Stimulated activated CD4-positive, alpha-beta T cell treated with anti-CD3 and anti-CD28 coated beads, TNF-alpha, amount 100 ng/mL, for 48 hours (primary cell): ENCODE measurements around the gene MRFAP1.
"Not testable (repeated sequence)": the region's sequence is repeated elsewhere in the genome, so short reads cannot be mapped to it uniquely, and the experiment has no call there.

ENCODE experiments used
- DNase-seq, 3 donors: peaks; one replicate each; pipeline ENCODE4 v3.0.0-alpha.2; 2020; ENCODE audit warnings: low read depth in 3 of 3

Gene MRFAP1

DNA sequence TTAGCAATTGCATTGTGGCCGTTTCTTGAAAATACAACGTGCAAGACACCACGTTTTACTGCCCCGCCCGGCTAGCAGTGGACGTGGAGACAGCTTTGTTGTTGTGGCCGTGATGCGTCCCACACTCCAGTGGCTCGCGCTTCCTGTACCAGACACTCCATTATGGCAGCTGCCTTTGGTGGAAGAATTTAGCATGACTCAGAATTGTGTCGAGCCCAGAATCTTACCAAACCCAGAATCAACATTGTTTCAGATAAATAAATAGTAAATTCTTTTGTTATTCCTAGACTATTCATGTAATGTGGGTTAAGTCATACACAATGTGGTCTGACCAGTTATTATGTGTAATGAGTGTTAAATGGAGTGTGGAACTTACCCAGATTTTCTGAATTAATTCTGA lies 27.9 kb downstream of the MRFAP1 start:
- DNase-seq: no peak

DNA sequence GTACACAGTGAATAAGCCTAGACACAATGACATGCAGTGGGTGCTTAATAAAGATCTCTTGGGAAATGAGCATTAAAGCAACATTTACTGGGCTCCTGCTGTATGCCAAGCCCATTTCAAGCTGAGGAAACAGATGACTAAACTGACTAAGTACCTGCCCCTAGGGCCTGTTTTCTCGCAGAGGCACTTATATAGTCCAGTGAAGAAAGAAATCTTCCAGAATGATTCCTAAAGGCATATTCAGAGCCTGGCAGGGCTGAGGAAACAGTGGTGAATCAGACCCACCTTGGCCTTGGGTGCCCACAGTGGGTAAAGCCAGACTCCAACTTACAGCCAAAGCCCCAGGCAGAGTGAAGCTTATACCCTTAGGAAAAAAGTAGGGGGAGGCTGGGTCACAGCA lies 31.2 kb downstream of the MRFAP1 start:
- DNase-seq: no peak

DNA sequence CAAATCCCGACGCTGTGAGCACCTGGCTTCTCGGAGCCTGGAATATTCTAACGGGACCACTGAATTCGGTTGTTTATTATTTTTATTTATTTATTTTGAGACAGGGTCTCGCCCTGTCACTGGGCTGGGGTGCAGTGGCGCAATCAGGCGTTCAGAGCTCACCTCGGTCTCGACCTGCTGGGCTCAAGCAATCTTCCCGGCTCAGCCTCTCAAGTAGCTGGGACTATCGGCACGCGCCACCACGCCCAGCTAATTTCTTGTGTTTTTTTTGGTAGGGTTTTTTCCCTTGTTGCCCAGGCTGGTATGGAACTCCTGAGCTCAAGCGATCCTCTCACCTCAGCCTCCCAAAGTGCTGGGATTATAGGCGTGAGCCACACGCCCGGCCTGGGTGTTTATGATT lies 31.6 kb downstream of the MRFAP1 start:
- DNase-seq: no peak

DNA sequence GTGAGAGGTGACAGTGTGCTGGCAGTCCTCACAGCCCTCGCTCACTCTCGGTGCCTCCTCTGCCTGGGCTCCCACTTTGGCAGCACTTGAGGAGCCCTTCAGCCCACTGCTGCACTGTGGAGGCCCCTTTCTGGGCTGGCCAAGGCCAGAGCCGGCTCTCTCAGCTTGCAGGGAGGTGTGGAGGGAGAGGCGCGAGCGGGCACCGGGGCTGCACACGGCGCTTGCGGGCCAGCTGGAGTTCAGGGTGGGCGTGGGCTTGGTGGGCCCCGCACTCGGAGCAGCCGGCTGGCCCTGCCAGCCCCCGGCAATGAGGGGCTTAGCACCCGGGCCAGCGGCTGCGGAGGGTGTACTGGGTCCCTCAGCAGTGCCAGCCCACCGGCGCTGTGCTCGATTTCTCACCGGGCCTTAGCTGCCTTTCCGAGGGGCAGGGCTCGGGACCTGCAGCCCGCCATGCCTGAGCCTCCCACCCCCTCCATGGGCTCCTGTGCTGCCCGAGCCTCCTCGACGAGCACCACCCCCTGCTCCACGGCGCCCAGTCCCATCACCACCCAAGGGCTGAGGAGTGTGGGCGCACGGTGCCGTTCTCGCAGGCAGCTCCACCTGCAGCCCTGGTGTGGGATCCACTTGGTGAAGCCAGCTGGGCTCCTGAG lies 32.2 kb downstream of the MRFAP1 start:
- not testable (repeated sequence) for DNase-seq

DNA sequence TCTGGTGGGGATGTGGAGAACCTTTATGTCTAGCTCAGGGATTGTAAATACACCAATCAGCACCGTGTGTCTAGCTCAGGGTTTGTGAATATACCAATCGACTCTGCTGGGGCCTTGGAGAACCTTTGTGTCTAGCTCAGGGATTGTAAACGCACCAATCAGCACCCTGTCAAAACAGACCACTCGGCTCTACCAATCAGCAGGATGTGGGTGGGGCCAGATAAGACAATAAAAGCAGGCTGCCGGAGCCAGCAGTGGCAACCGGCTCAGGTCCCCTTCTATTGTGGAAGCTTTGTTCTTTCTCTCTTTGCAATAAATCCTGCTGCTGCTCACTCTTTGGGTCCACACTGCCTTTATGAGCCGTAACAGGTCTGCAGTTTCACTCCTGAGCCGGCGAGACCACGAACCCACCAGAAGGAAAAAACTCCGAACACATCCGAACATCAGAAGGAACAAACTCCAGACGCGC lies 32.7 kb downstream of the MRFAP1 start:
- DNase-seq: peak in 2 of 3 donors; percentile 34 to 63

DNA sequence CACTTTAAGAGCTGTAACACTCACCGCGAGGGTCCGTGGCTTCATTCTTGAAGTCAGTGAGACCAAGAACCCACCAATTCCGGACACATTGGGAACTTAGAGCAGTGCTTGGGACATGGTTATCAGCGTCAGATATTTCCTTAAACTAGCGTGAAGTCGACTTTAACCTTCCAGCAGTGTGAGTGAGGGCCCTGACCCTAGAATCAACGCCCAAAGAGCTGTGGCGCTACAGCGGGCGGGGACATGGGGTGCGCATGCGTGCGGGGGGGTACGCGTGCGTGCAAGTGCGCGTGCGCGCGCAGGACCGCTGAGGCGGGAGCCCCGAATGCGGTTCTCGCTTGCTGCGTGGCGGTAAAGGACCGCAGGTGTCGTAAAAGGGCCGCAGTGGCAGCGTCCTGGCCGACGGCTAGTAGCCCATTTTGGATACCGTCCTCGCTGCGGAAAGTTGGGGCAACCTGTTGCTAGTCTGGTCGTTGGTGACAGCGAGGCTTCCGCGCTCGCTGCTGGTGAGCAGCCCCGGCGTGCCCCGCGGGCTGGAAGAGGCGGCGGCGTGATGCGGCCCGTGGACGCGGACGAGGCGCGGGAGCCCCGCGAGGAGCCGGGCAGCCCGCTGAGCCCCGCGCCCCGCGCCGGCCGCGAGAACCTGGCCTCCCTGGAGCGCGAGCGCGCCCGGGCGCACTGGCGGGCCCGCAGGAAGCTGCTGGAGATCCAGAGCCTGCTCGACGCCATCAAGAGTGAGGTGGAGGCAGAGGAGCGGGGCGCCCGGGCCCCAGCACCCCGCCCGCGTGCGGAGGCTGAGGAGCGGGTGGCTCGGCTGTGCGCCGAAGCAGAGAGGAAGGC lies 33.4 kb downstream of the MRFAP1 start:
- DNase-seq: peak; percentile 83 to 93 (median 92)

DNA sequence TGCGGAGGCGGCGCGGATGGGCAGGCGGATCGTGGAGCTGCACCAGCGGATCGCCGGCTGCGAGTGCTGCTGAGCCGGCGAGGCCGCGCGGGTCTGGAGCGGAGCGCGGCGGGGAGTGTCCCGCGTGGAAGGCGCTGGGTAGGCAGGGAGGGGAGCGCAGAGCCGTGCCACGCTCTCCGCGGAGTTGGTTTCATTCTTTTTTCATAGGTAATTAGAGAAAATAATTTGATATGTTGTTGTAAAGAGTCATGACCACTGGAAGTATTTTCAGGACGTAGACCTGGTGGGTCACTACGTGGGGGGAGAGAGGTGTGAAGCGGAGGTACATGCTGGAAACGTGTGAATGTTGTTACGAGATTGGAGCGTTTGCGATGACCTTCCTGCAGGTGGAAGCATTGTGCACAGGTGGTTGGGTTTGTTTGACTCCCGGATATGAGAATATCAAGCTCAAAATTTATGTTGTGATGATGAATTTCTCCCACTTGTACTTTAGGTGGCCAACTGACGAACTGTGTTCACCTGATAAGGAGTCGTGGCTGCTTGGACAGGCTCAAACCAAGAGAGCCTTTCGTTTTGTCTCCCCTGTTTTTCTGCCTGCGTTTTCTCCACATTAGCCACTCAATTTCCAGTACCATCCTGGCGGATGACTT lies 34.1 kb downstream of the MRFAP1 start:
- peak in 2 of 3 donors; percentile 32 to 48 for DNase-seq

DNA sequence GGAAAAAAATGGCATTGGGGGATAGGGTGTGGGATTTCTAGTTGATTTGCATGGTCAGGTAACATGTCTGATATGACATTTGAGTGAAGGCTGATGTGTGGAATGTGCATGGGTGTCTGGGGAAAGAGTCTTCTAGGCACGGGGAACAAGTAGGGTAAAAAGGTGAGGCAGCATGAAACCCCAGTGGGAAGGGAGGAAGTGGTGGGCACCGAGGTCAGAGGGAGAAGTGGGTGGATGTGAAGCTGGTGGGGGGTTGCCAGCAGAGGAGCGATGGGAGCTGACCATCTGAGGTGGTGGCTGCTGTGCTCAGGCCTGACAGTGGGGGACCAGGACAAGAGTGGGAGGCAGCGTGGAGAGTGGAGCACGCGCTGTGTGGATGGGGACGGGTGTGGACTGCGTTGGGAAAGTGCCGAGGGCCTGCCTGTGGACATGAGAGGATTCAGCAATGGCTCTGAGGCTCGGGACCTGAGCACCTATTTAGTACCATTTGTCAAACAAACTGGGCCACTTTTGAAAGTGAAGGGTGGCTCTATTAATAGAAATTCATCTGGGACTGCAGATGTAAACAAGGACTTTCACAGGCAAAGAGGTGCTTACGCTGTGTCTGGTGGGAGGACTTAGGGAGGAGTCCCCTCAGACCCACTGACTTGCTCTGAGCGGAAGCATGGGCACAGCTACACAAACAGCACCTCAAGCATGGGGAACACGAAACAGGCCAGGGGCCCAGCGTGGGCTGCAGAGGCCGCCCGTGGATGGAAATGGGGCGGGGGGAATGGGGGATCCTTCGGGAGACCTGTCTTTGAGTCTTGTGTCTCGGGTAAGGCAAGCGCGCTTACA lies 36.5 kb downstream of the MRFAP1 start:
- DNase-seq: no peak

DNA sequence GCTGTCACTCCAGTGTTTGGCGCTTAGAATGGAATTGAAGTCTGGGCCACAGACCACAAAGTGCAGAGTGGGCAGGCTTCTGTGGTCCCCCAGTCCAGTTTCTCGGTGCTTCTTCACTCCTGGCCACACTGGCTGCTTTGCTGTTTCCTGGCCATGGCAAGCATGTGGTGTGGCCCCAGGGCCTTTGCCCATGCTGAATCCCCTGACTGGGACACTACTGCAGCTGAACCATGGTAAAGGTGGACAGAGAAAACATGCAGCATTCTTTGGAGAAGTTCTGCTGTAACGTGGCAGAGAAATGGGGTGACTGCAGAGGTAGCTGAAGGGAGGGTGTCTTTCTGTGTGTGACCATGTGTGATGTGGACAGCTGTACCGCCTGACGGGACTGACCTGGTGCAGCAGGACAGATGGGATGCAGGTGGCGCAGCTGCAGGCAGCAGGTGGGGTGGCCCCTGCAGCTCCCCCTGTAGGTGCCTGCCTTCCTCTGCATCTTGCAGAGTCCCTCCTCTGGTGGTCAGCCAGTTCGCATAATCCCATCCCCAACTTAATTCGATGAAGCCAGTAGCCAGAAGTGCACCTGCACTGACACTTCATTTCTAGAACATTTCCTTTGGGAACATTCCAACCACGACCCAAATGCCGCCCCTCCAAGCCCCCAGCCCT lies 40.0 kb downstream of the MRFAP1 start:
- DNase-seq: no peak

DNA sequence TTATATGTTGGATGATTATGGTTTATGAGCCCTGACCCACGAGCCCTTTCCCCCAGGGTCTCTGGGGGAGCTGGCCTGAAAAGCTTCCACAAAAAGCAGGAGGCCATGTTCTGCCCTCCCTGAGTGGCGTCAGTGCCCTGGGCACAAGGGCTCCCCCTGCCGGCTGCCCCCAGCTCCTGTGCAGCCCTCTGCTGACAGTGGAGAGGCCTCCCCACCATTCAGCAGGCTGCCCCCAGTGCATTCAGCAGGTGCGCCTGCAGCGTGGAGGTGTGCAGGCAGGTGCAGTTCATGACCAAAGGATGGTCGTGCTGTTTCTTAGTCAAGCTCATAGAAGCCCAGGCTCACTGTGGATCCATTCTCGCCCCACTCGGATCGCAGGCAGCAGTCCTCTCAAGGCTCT lies 40.7 kb downstream of the MRFAP1 start:
- no peak for DNase-seq

DNA sequence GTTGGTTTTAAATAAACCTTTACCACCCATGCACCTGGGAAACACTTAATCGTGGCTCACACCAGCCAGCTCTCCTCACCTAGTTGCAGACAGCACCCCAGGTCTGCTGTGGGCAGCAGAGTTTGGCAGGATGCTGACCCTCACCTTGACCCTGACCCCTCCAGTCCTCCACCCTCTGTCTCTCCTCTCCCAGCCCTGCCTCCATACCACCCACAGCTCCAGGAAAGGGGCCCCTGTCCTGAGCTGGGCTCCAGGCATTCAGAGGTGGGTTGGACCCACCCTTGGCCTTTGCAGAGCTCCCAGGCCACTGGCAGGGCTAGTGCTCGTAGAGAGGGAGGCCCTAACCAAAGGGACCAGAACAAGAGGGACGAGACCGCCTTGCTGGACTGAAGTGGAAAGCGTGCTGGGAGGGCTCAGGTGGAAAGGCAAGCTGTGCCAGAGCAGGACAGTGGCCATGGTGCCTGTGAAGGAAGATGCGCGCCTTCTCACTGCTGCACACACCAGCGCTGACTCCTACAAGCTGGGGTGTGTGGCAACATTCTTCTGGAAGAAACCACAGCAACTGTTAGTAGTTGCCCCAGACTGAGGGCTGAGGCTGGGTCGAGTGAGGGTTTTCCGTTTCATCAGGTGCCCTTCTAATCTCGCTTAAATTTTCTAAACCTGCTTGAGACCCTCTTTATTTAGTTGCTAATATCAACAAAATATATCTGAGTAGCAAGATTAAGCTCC lies 42.5 kb downstream of the MRFAP1 start:
- DNase-seq: no peak

DNA sequence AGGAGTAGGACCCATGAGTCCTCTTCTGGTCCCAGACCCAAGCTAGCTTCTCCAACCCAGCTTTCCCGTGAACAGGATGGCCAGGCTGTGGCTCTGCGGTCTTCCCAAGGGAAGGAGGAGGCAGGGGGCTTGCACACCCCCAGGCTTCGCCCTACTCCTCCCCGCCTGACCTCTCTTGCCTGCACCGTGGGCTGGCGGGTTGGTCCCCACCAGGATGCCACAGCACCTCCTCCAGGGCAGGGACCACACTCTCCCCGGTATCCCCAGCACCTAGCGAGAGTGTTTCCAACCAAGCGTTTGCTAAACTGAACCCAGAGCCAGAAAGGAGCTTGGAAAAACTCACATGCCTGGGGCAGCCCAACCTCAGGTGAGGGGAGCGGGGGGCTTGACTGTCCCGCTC lies 44.2 kb downstream of the MRFAP1 start:
- no peak for DNase-seq

DNA sequence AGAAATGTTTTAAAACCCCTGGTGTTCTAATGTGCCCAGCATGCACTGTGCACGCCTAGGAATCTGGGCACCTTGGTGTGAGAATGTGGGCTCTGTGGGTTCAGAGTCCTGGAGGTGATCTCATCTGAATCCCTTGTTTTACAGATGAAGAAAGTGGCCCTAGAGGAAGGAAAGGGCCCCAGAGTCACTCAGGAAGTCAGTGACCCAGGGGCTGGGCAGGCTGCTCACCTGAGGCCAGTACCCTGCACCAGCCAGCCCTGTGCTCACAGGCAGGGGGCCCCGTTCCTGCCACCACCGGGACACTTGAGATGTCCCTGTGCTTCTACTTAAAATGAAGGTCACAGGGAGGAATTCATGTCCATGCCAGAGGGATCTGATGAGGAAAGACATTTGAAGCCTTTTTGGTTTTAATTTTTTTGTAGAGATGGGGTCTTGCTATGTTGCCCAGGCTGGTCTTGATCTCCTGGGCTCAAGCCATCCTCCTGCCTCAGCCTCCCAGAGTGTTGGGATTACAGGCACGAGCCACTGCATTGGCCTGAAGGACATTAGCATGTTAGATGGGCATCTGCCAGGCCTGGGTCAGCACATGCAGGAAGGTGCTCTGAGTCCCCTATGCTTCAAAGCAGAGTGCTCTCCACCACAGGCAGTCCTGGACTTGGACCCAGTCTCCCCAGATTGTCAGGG lies 45.8 kb downstream of the MRFAP1 start:
- DNase-seq: no peak

DNA sequence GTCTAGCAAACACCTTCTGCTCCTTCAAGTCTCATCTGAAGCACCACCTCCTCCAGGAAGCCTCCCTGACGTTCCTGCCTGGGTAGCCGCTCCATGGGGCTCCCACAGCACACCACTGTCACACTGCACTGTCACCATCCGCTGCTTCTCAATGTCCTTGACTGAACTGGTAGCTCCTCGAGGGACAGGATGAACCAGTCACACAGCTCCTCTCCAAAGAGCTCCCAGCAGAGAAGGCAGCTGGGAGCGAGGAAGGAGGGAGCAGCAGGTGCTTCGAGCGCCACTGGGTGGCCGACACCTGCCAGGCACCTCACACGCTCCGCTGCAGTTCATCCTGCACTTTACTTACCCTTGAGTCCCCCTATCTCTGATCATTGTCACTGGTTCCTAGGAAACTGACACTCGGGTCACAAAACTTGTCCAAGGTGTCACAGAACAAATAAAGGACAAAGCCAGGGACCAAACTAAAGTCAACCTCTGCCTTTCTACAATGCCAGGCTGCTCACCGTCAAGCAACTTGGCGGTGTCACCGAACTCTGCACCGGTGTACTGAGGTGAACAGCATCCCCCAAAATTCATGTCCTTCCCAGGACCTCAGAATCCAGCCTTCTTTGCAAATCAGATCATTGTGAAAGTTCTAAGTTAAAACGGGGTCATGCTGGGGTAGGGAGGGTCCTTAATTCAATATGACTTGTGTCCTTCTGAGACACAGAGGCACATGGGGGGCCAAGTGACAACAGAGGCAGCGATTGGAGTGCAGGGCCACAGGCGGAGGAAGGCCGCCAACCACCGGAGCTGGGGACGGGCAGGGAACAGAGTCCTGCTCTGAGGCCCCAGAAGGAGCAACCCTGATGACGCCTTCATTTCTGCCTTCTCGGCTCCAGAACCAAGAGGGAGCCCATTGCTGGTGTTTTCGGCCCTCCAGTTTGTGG lies 47.7 kb downstream of the MRFAP1 start:
- DNase-seq: no peak

DNA sequence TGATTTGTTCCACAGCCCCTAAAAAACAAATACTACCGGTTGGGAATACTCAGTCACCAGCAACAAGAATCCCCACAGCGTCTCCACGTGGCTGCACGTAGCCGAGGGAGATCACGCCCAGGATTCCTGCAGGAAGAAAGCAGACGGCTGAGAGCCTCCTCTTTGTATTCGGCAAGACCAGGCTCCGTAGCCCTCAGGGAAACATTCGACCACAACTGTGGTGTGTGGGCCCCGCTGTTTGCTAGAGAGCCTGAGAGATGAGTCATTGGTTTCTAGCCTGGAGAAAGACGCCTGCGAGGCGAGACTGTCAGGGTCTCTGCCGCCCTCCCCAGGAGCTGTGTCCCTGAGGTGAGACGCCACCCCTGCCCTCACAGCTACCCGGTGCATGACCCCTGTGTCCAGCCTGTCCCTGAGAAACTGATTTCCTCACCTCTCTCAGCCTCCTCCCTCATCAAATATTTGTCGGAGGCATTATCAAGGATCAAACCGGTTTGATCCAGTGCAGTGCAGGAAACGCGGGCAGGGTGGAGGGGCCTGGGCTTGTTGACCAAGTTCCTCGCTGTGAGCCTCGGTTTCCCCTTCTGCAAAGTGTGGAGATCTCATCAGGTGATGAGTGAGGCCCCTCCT lies 48.5 kb downstream of the MRFAP1 start:
- peak in 2 of 3 donors; percentile 65 to 70 for DNase-seq

DNA sequence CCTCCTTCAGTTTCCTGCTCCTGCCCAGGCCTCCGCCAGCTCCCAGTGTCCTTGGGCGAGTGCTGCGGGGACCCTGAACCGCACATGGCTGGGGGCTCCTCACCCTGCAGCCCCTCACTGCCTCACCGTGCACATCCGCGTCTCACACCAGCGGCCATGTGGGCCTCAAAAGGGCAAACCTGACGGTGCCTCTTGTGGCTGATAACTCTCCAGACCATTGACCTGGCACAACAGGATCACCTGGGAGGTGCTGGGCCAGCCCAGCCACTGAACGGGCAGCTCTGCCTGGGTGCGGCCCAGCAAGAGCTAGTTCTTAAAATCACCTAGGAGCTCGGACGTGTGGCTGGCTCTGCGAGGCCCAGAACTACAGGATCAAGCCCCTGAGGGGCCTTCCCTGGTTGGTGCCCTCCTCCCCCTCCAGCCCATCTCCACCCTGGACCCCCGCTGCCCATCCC lies 49.0 kb downstream of the MRFAP1 start:
- no peak for DNase-seq
